G401.6 (cell line): ENCODE measurements around the gene ATP9B.
"Not testable (repeated sequence)": the region's sequence is repeated elsewhere in the genome, so short reads cannot be mapped to it uniquely, and the experiment has no call there.

ENCODE experiments used
- FAIRE-seq: peaks from 2 replicates; lab custom pipeline; 2012; peaks lifted over from hg19 to GRCh38; lab: Jason Lieb, UNC

ATP9B gene

GRCh38 chr18:79072655-79073054 lies 3.5 kb downstream of the ATP9B start:
- not testable (repeated sequence) for FAIRE-seq

- no peak for FAIRE-seq
These were observed 8.0 kb downstream of the ATP9B start for GRCh38 chr18:79077181-79077580.

- not testable (repeated sequence) for FAIRE-seq
These were observed 9.6 kb downstream of the ATP9B start for GRCh38 chr18:79078791-79079190.

- FAIRE-seq, result no peak
These were observed 23.7 kb downstream of the ATP9B start for GRCh38 chr18:79092874-79093273.

- FAIRE-seq, result no peak
These were observed 24.8 kb downstream of the ATP9B start for GRCh38 chr18:79093986-79094385.

- no peak for FAIRE-seq
These were observed 26.0 kb downstream of the ATP9B start for GRCh38 chr18:79095216-79095615.

- no peak for FAIRE-seq
These were observed 31.8 kb downstream of the ATP9B start for GRCh38 chr18:79100944-79101343.

GRCh38 chr18:79102886-79103285 lies 33.7 kb downstream of the ATP9B start:
- FAIRE-seq, result no peak

- FAIRE-seq, result no peak
These were observed 34.9 kb downstream of the ATP9B start for GRCh38 chr18:79104137-79104536.

GRCh38 chr18:79105455-79105854 lies 36.3 kb downstream of the ATP9B start:
- no peak for FAIRE-seq

- no peak for FAIRE-seq
These were observed 36.9 kb downstream of the ATP9B start for GRCh38 chr18:79106084-79106483.

GRCh38 chr18:79107886-79108285 lies 38.7 kb downstream of the ATP9B start:
- no peak for FAIRE-seq

GRCh38 chr18:79108549-79109215 lies 39.5 kb downstream of the ATP9B start:
- no peak for FAIRE-seq

- no peak for FAIRE-seq
These were observed 42.3 kb downstream of the ATP9B start for GRCh38 chr18:79111483-79111882.

- no peak for FAIRE-seq
These were observed 48.2 kb downstream of the ATP9B start for GRCh38 chr18:79117385-79117784.

GRCh38 chr18:79117788-79118187 lies 48.6 kb downstream of the ATP9B start:
- no peak for FAIRE-seq

GRCh38 chr18:79118797-79119196 lies 49.6 kb downstream of the ATP9B start:
- no peak for FAIRE-seq

GRCh38 chr18:79121746-79122474 lies 52.7 kb downstream of the ATP9B start:
- FAIRE-seq, result no peak

GRCh38 chr18:79123948-79124347 lies 54.8 kb downstream of the ATP9B start:
- no peak for FAIRE-seq

- FAIRE-seq, result no peak
These were observed 59.9 kb downstream of the ATP9B start for GRCh38 chr18:79129120-79129519.

- no peak for FAIRE-seq
These were observed 64.5 kb downstream of the ATP9B start for GRCh38 chr18:79133724-79134123.

- FAIRE-seq, result no peak
These were observed 66.7 kb downstream of the ATP9B start for GRCh38 chr18:79135924-79136323.

- no peak for FAIRE-seq
These were observed 67.5 kb downstream of the ATP9B start for GRCh38 chr18:79136742-79137141.

- FAIRE-seq, result no peak
These were observed 70.0 kb downstream of the ATP9B start for GRCh38 chr18:79139206-79139605.
